GM23338 (cell line): ENCODE measurements around the gene ARID1B. TPM values are rescaled to one million over a fixed set of nuclear protein-coding genes. Genes with fewer than 3 reads are reported as not detected.

Source experiments
- JUNB ChIP-seq: IDR thresholded peaks from one replicate; pipeline ENCODE4 v1.6.1; 2016; ENCODE audit warnings: antibody characterized with exemption; ENCODE audit not compliant: unreplicated experiment
- ZNF114 ChIP-seq: fragments of 250-450 bp; sonication (Bioruptor Pico); IDR thresholded peaks from 2 replicates; pipeline ENCODE4 v1.5.0; 2020; ENCODE audit warnings: mild to moderate bottlenecking, moderate library complexity
- ZNF331 ChIP-seq: fragments of 250-450 bp; sonication (Bioruptor Pico); IDR thresholded peaks from 2 replicates; pipeline ENCODE4 v1.5.0; 2020; ENCODE audit warnings: low read depth, mild to moderate bottlenecking, moderate library complexity
- polyA plus RNA-seq: library from polyadenylated mRNA; unstranded; fragments of >200 nt; fragmentation: Nextera tagmentation; extraction: Ambion mirVana; gene quantifications from 2 replicates; pipeline ENCODE4 v1.2.1, GENCODE V29; 2016
- total RNA-seq: library from RNA; depleted of rRNA; stranded (reverse); fragments of >200 nt; shearing (Covaris generic); gene quantifications from 2 replicates; pipeline ENCODE4 v1.2.3, GENCODE V29; 2014
- TF ChIP-seq, protein P1 (sequence below): fragments of 250-450 bp; sonication (Bioruptor Pico); IDR thresholded peaks from 2 replicates; pipeline ENCODE4 v1.5.0; 2020; ENCODE audit warnings: mild to moderate bottlenecking, moderate library complexity
- TF ChIP-seq, protein P2 (sequence below): IDR thresholded peaks from one replicate; pipeline ENCODE4 v1.6.1; 2018; ENCODE audit warnings: antibody characterized with exemption; ENCODE audit not compliant: unreplicated experiment
- TF ChIP-seq, protein P3 (sequence below): IDR thresholded peaks from 2 replicates; pipeline ENCODE4 v1.6.1; 2016; ENCODE audit warnings: antibody characterized with exemption

Gene ARID1B
- total and polyA plus RNA-seq, 2 experiments from 2014 or later: 59.3 to 72.2 TPM

DNA sequence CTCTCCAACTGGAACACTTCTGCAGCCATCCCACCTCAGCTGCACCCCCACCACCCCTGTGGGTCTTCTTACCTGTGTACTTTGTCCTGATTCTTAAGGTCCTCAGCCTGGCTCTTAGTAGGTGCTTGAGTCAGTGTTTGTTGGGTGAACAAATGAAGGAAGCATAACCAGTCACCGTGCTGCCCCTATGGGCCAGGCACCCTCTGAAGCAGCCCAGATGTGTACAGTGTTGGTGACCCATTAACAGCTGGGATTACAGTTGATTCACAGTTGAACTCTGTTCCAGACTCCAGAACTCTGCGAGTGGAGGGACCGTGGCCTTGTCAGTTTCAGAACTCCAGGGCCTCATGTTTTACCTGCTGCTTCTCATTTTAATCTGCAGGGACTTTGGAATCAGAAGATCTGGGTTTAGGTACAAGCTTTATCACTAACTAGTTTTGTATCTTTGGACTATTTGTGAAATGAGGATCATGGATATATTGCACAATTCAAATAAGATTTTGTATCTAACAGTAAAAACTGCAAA is 342.4 kb downstream of the ARID1B start (continued):
- TF ChIP-seq, protein P1, sequence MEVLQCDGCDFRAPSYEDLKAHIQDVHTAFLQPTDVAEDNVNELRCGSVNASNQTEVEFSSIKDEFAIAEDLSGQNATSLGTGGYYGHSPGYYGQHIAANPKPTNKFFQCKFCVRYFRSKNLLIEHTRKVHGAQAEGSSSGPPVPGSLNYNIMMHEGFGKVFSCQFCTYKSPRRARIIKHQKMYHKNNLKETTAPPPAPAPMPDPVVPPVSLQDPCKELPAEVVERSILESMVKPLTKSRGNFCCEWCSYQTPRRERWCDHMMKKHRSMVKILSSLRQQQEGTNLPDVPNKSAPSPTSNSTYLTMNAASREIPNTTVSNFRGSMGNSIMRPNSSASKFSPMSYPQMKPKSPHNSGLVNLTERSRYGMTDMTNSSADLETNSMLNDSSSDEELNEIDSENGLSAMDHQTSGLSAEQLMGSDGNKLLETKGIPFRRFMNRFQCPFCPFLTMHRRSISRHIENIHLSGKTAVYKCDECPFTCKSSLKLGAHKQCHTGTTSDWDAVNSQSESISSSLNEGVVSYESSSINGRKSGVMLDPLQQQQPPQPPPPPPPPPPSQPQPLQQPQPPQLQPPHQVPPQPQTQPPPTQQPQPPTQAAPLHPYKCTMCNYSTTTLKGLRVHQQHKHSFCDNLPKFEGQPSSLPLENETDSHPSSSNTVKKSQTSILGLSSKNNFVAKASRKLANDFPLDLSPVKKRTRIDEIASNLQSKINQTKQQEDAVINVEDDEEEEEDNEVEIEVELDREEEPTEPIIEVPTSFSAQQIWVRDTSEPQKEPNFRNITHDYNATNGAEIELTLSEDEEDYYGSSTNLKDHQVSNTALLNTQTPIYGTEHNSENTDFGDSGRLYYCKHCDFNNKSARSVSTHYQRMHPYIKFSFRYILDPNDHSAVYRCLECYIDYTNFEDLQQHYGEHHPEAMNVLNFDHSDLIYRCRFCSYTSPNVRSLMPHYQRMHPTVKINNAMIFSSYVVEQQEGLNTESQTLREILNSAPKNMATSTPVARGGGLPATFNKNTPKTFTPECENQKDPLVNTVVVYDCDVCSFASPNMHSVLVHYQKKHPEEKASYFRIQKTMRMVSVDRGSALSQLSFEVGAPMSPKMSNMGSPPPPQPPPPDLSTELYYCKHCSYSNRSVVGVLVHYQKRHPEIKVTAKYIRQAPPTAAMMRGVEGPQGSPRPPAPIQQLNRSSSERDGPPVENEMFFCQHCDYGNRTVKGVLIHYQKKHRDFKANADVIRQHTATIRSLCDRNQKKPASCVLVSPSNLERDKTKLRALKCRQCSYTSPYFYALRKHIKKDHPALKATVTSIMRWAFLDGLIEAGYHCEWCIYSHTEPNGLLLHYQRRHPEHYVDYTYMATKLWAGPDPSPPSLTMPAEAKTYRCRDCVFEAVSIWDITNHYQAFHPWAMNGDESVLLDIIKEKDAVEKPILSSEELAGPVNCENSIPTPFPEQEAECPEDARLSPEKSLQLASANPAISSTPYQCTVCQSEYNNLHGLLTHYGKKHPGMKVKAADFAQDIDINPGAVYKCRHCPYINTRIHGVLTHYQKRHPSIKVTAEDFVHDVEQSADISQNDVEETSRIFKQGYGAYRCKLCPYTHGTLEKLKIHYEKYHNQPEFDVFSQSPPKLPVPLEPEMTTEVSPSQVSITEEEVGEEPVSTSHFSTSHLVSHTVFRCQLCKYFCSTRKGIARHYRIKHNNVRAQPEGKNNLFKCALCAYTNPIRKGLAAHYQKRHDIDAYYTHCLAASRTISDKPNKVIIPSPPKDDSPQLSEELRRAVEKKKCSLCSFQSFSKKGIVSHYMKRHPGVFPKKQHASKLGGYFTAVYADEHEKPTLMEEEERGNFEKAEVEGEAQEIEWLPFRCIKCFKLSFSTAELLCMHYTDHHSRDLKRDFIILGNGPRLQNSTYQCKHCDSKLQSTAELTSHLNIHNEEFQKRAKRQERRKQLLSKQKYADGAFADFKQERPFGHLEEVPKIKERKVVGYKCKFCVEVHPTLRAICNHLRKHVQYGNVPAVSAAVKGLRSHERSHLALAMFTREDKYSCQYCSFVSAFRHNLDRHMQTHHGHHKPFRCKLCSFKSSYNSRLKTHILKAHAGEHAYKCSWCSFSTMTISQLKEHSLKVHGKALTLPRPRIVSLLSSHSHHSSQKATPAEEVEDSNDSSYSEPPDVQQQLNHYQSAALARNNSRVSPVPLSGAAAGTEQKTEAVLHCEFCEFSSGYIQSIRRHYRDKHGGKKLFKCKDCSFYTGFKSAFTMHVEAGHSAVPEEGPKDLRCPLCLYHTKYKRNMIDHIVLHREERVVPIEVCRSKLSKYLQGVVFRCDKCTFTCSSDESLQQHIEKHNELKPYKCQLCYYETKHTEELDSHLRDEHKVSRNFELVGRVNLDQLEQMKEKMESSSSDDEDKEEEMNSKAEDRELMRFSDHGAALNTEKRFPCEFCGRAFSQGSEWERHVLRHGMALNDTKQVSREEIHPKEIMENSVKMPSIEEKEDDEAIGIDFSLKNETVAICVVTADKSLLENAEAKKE: no peak
- TF ChIP-seq, protein P2, sequence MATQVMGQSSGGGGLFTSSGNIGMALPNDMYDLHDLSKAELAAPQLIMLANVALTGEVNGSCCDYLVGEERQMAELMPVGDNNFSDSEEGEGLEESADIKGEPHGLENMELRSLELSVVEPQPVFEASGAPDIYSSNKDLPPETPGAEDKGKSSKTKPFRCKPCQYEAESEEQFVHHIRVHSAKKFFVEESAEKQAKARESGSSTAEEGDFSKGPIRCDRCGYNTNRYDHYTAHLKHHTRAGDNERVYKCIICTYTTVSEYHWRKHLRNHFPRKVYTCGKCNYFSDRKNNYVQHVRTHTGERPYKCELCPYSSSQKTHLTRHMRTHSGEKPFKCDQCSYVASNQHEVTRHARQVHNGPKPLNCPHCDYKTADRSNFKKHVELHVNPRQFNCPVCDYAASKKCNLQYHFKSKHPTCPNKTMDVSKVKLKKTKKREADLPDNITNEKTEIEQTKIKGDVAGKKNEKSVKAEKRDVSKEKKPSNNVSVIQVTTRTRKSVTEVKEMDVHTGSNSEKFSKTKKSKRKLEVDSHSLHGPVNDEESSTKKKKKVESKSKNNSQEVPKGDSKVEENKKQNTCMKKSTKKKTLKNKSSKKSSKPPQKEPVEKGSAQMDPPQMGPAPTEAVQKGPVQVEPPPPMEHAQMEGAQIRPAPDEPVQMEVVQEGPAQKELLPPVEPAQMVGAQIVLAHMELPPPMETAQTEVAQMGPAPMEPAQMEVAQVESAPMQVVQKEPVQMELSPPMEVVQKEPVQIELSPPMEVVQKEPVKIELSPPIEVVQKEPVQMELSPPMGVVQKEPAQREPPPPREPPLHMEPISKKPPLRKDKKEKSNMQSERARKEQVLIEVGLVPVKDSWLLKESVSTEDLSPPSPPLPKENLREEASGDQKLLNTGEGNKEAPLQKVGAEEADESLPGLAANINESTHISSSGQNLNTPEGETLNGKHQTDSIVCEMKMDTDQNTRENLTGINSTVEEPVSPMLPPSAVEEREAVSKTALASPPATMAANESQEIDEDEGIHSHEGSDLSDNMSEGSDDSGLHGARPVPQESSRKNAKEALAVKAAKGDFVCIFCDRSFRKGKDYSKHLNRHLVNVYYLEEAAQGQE: no peak
- TF ChIP-seq, protein P3, sequence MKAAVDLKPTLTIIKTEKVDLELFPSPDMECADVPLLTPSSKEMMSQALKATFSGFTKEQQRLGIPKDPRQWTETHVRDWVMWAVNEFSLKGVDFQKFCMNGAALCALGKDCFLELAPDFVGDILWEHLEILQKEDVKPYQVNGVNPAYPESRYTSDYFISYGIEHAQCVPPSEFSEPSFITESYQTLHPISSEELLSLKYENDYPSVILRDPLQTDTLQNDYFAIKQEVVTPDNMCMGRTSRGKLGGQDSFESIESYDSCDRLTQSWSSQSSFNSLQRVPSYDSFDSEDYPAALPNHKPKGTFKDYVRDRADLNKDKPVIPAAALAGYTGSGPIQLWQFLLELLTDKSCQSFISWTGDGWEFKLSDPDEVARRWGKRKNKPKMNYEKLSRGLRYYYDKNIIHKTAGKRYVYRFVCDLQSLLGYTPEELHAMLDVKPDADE: no peak
- TF ChIP-seq ZNF331 (CRISPR knock-in tag) (no peak), ZNF114 (no peak), JUNB (no peak)
